ENCODE measurements around the gene ADGRV1. TPM values are rescaled to one million over a fixed set of nuclear protein-coding genes. Genes with fewer than 3 reads are reported as not detected.
A peak's percentile ranks its signal among the peaks of the same experiment; 100 is the strongest.
"Not testable (repeated sequence)": the region's sequence is repeated elsewhere in the genome, so short reads cannot be mapped to it uniquely, and the experiment has no call there.

Gene ADGRV1
- polyA plus RNA-seq, 4 donors = 2.6 to 2.9 (median 2.7) TPM; not detected in 1

- FAIRE-seq = no peak
- Histone ChIP-seq H3K27ac (ENCODE audit: low read depth in 1 of 3, low read length in 2 of 3) (no peak overlapping the region), H3K9me3 (ENCODE audit: control insufficient read depth in 2 of 2, insufficient read depth in 1 of 2, low read depth in 1 of 2, low read length in 1 of 2) (no peaks in the 10 kb centered on the region), H3K36me3 (ENCODE audit: control insufficient read depth in 3 of 3, insufficient read depth in 2 of 3, low read depth in 1 of 3, low read length in 3 of 3) (no peaks in the 10 kb centered on the region), H3K27me3 (ENCODE audit: control insufficient read depth in 3 of 3, insufficient read depth in 3 of 3, low read length in 3 of 3) (no peaks in the 10 kb centered on the region), H3K4me3 (ENCODE audit: low read depth in 1 of 3, low read length in 3 of 3) (no peak overlapping the region), H3K4me1 (ENCODE audit: control insufficient read depth in 3 of 3, insufficient read depth in 2 of 3, low read depth in 1 of 3, low read length in 2 of 3) (peaks cover 0 to 9% (median 0%) of the 10 kb centered on the region in 3 donors)
- DNase-seq = peak in 1 of 2 donors; percentile 50
- 52 to 70% (median 65%) methylated on average over 1 of the region's 1 CpG for WGBS, 3 donors
Measured at GRCh38 chr5:91042247-91042935, 483.8 kb downstream of the ADGRV1 start.

- Histone ChIP-seq H3K4me1 (ENCODE audit: control insufficient read depth in 3 of 3, insufficient read depth in 2 of 3, low read depth in 1 of 3, low read length in 2 of 3) (peaks cover 0 to 9% (median 0%) of the 10 kb centered on the region in 3 donors), H3K27me3 (ENCODE audit: control insufficient read depth in 3 of 3, insufficient read depth in 3 of 3, low read length in 3 of 3) (no peaks in the 10 kb centered on the region), H3K27ac (ENCODE audit: low read depth in 1 of 3, low read length in 2 of 3) (no peak overlapping the region), H3K36me3 (ENCODE audit: control insufficient read depth in 3 of 3, insufficient read depth in 2 of 3, low read depth in 1 of 3, low read length in 3 of 3) (no peaks in the 10 kb centered on the region), H3K4me3 (ENCODE audit: low read depth in 1 of 3, low read length in 3 of 3) (no peak overlapping the region), H3K9me3 (ENCODE audit: control insufficient read depth in 2 of 2, insufficient read depth in 1 of 2, low read depth in 1 of 2, low read length in 1 of 2) (no peaks in the 10 kb centered on the region)
- FAIRE-seq (no peak), DNase-seq (no peak)
- WGBS, 3 donors = 2 to 11% (median 5%) methylated on average over 2 of the region's 2 CpGs
Measured at GRCh38 chr5:91042936-91043255, 484.3 kb downstream of the ADGRV1 start.

- no peaks in the 10 kb centered on the region for H3K27me3 ChIP-seq (ENCODE audit: control insufficient read depth in 3 of 3, insufficient read depth in 3 of 3, low read length in 3 of 3)
- H3K9me3 ChIP-seq (ENCODE audit: control insufficient read depth in 2 of 2, insufficient read depth in 1 of 2, low read depth in 1 of 2, low read length in 1 of 2) = no peaks in the 10 kb centered on the region
- FAIRE-seq (no peak), DNase-seq (no peak)
- no peak overlapping the region for H3K27ac ChIP-seq (ENCODE audit: low read depth in 1 of 3, low read length in 2 of 3)
- H3K4me3 ChIP-seq (ENCODE audit: low read depth in 1 of 3, low read length in 3 of 3) = no peak overlapping the region
- no peaks in the 10 kb centered on the region for H3K36me3 ChIP-seq (ENCODE audit: control insufficient read depth in 3 of 3, insufficient read depth in 2 of 3, low read depth in 1 of 3, low read length in 3 of 3)
- peaks cover 0 to 5% (median 3%) of the 10 kb centered on the region in 3 donors for H3K4me1 ChIP-seq (ENCODE audit: control insufficient read depth in 3 of 3, insufficient read depth in 2 of 3, low read depth in 1 of 3, low read length in 2 of 3)
Measured at GRCh38 chr5:91048073-91048472, 489.5 kb downstream of the ADGRV1 start.

- Histone ChIP-seq H3K27me3 (ENCODE audit: control insufficient read depth in 3 of 3, insufficient read depth in 3 of 3, low read length in 3 of 3) (no peaks in the 10 kb centered on the region), H3K27ac (ENCODE audit: low read depth in 1 of 3, low read length in 2 of 3) (no peak overlapping the region), H3K9me3 (ENCODE audit: control insufficient read depth in 2 of 2, insufficient read depth in 1 of 2, low read depth in 1 of 2, low read length in 1 of 2) (no peaks in the 10 kb centered on the region), H3K36me3 (ENCODE audit: control insufficient read depth in 3 of 3, insufficient read depth in 2 of 3, low read depth in 1 of 3, low read length in 3 of 3) (no peaks in the 10 kb centered on the region), H3K4me1 (ENCODE audit: control insufficient read depth in 3 of 3, insufficient read depth in 2 of 3, low read depth in 1 of 3, low read length in 2 of 3) (peaks cover 0 to 3% (median 0%) of the 10 kb centered on the region in 3 donors), H3K4me3 (ENCODE audit: low read depth in 1 of 3, low read length in 3 of 3) (no peak overlapping the region)
- DNase-seq (no peak), FAIRE-seq (no peak)
Measured at GRCh38 chr5:91049112-91049511, 490.5 kb downstream of the ADGRV1 start.

GRCh38 chr5:91049800-91050199 lies 491.2 kb downstream of the ADGRV1 start:
- DNase-seq (no peak), FAIRE-seq (no peak)
- Histone ChIP-seq H3K4me3 (ENCODE audit: low read depth in 1 of 3, low read length in 3 of 3) (no peak overlapping the region), H3K27me3 (ENCODE audit: control insufficient read depth in 3 of 3, insufficient read depth in 3 of 3, low read length in 3 of 3) (no peaks in the 10 kb centered on the region), H3K4me1 (ENCODE audit: control insufficient read depth in 3 of 3, insufficient read depth in 2 of 3, low read depth in 1 of 3, low read length in 2 of 3) (peaks cover 0 to 3% (median 0%) of the 10 kb centered on the region in 3 donors), H3K36me3 (ENCODE audit: control insufficient read depth in 3 of 3, insufficient read depth in 2 of 3, low read depth in 1 of 3, low read length in 3 of 3) (no peaks in the 10 kb centered on the region), H3K27ac (ENCODE audit: low read depth in 1 of 3, low read length in 2 of 3) (no peak overlapping the region), H3K9me3 (ENCODE audit: control insufficient read depth in 2 of 2, insufficient read depth in 1 of 2, low read depth in 1 of 2, low read length in 1 of 2) (no peaks in the 10 kb centered on the region)
- 74 to 87% (median 84%) methylated on average over 2 of the region's 2 CpGs for WGBS, 3 donors

GRCh38 chr5:91052411-91052810 lies 493.8 kb downstream of the ADGRV1 start:
- H3K4me1 ChIP-seq (ENCODE audit: control insufficient read depth in 3 of 3, insufficient read depth in 2 of 3, low read depth in 1 of 3, low read length in 2 of 3); H3K4me3 ChIP-seq (ENCODE audit: low read depth in 1 of 3, low read length in 3 of 3); H3K9me3 ChIP-seq (ENCODE audit: control insufficient read depth in 2 of 2, insufficient read depth in 1 of 2, low read depth in 1 of 2, low read length in 1 of 2); DNase-seq; FAIRE-seq; H3K36me3 ChIP-seq (ENCODE audit: control insufficient read depth in 3 of 3, insufficient read depth in 2 of 3, low read depth in 1 of 3, low read length in 3 of 3); H3K27ac ChIP-seq (ENCODE audit: low read depth in 1 of 3, low read length in 2 of 3); H3K27me3 ChIP-seq (ENCODE audit: control insufficient read depth in 3 of 3, insufficient read depth in 3 of 3, low read length in 3 of 3): not testable (repeated sequence)
- 91 to 93% (median 92%) methylated on average over 8 of the region's 8 CpGs for WGBS, 3 donors

GRCh38 chr5:91052977-91053740 lies 494.6 kb downstream of the ADGRV1 start:
- no peaks in the 10 kb centered on the region for H3K27me3 ChIP-seq (ENCODE audit: control insufficient read depth in 3 of 3, insufficient read depth in 3 of 3, low read length in 3 of 3)
- H3K9me3 ChIP-seq (ENCODE audit: control insufficient read depth in 2 of 2, insufficient read depth in 1 of 2, low read depth in 1 of 2, low read length in 1 of 2) = no peaks in the 10 kb centered on the region
- 45 to 64% (median 63%) methylated on average over 4 of the region's 4 CpGs for WGBS, 3 donors
- H3K27ac ChIP-seq (ENCODE audit: low read depth in 1 of 3, low read length in 2 of 3) = no peak overlapping the region
- no peak overlapping the region for H3K4me3 ChIP-seq (ENCODE audit: low read depth in 1 of 3, low read length in 3 of 3)
- no peaks in the 10 kb centered on the region for H3K36me3 ChIP-seq (ENCODE audit: control insufficient read depth in 3 of 3, insufficient read depth in 2 of 3, low read depth in 1 of 3, low read length in 3 of 3)
- peaks cover 0 to 3% (median 3%) of the 10 kb centered on the region in 3 donors for H3K4me1 ChIP-seq (ENCODE audit: control insufficient read depth in 3 of 3, insufficient read depth in 2 of 3, low read depth in 1 of 3, low read length in 2 of 3)
- no peak for DNase-seq
- no peak for FAIRE-seq

- Histone ChIP-seq H3K4me3 (ENCODE audit: low read depth in 1 of 3, low read length in 3 of 3) (no peak overlapping the region), H3K9me3 (ENCODE audit: control insufficient read depth in 2 of 2, insufficient read depth in 1 of 2, low read depth in 1 of 2, low read length in 1 of 2) (no peaks in the 10 kb centered on the region), H3K4me1 (ENCODE audit: control insufficient read depth in 3 of 3, insufficient read depth in 2 of 3, low read depth in 1 of 3, low read length in 2 of 3) (peaks cover 0 to 6% (median 3%) of the 10 kb centered on the region in 3 donors), H3K27ac (ENCODE audit: low read depth in 1 of 3, low read length in 2 of 3) (no peak overlapping the region), H3K27me3 (ENCODE audit: control insufficient read depth in 3 of 3, insufficient read depth in 3 of 3, low read length in 3 of 3) (no peaks in the 10 kb centered on the region), H3K36me3 (ENCODE audit: control insufficient read depth in 3 of 3, insufficient read depth in 2 of 3, low read depth in 1 of 3, low read length in 3 of 3) (no peaks in the 10 kb centered on the region)
- 82 to 94% (median 88%) methylated on average over 1 of the region's 1 CpG for whole genome bisulfite sequencing, 3 donors
- DNase-seq (no peak), FAIRE-seq (no peak)
Measured at GRCh38 chr5:91053741-91054025, 495.1 kb downstream of the ADGRV1 start.

GRCh38 chr5:91058155-91058554 lies 499.6 kb downstream of the ADGRV1 start:
- H3K4me3 ChIP-seq (ENCODE audit: low read depth in 1 of 3, low read length in 3 of 3) = no peak overlapping the region
- peaks cover 0 to 10% (median 0%) of the 10 kb centered on the region in 3 donors for H3K4me1 ChIP-seq (ENCODE audit: control insufficient read depth in 3 of 3, insufficient read depth in 2 of 3, low read depth in 1 of 3, low read length in 2 of 3)
- H3K27ac ChIP-seq (ENCODE audit: low read depth in 1 of 3, low read length in 2 of 3) = no peak overlapping the region
- no peak for FAIRE-seq
- H3K27me3 ChIP-seq (ENCODE audit: control insufficient read depth in 3 of 3, insufficient read depth in 3 of 3, low read length in 3 of 3) = no peaks in the 10 kb centered on the region
- no peaks in the 10 kb centered on the region for H3K9me3 ChIP-seq (ENCODE audit: control insufficient read depth in 2 of 2, insufficient read depth in 1 of 2, low read depth in 1 of 2, low read length in 1 of 2)
- WGBS, 3 donors = 0 to 12% (median 0%) methylated on average over 1 of the region's 1 CpG
- DNase-seq = no peak
- no peaks in the 10 kb centered on the region for H3K36me3 ChIP-seq (ENCODE audit: control insufficient read depth in 3 of 3, insufficient read depth in 2 of 3, low read depth in 1 of 3, low read length in 3 of 3)
